Measurements from ENCODE around the gene TECPR1. TPM values are rescaled to one million over a fixed set of nuclear protein-coding genes. Genes with fewer than 3 reads are reported as not detected.
A peak's percentile ranks its signal among the peaks of the same experiment; 100 is the strongest.

The TECPR1 gene
- total RNA-seq, 1 experiment from 2014 or later = 13.9 TPM

DNA sequence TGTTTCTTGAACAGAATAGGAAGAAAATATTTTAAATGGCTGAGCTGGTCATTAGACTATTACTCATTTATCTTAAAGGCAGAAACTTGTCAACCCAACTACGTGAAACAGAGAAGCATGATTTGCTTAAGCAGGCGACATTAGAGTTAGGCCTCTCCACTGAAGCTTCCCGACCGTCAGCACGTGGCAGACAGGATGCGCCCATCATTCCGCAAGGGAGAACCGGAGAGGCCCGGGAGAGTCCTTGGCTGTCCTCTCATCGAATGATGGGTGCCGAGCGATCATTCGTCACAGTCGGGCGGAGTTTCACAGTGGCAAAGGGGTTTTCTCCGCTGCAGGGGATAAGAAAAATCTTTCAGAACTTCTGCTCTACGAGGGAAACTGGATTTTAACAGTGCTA lies 41.2 kb upstream of the TECPR1 start:
- Histone ChIP-seq H2BK120ac (ENCODE audit: low read depth, low read length, poor library complexity, severe bottlenecking) (no peak overlapping the region), H4K8ac (replicated peaks; ENCODE audit: insufficient read length, low read depth, low read length) (no peak overlapping the region), H2AK5ac (ENCODE audit: insufficient read length, low read length) (no peak overlapping the region), H3K27me3 (ENCODE audit: insufficient read depth, low read length) (no peaks in the 10 kb centered on the region), H4K91ac (ENCODE audit: insufficient read length, low read depth, low read length) (no peak overlapping the region), H2BK5ac (ENCODE audit: insufficient read length, low read length) (no peak overlapping the region), H2BK15ac (ENCODE audit: low read depth, low read length) (no peak overlapping the region), H3K18ac (ENCODE audit: insufficient read length, low read depth, low read length) (no peak overlapping the region), H3K27ac (ENCODE audit: insufficient read length, low read depth, low read length) (no peak overlapping the region), H3T11ph (ENCODE audit: low read length) (no peak overlapping the region), H3K9ac (ENCODE audit: extremely low read depth, insufficient read length, low read length) (no peak overlapping the region), H3K23ac (ENCODE audit: insufficient read length, low read depth, low read length) (no peak overlapping the region), H2AFZ (ENCODE audit: low read length) (no peak overlapping the region), H3K56ac (ENCODE audit: insufficient read length, low read depth, low read length) (no peak overlapping the region), H3K23me2 (ENCODE audit: insufficient read length, low read depth, low read length, poor library complexity, severe bottlenecking) (no peaks in the 10 kb centered on the region), H3K9me3 (ENCODE audit: control insufficient read depth, low read depth, low read length) (no peaks in the 10 kb centered on the region), H2BK12ac (ENCODE audit: insufficient read length, low read depth, low read length) (no peak overlapping the region), H3K79me1 (ENCODE audit: insufficient read depth, low read depth, low read length, poor library complexity, severe bottlenecking) (no peaks in the 10 kb centered on the region), H2BK20ac (ENCODE audit: low read depth, low read length, poor library complexity, severe bottlenecking) (no peak overlapping the region), H3K14ac (ENCODE audit: insufficient read depth, low read length) (no peak overlapping the region), H3K4me1 (ENCODE audit: insufficient read depth, low read length) (no peaks in the 10 kb centered on the region), H3K4me2 (ENCODE audit: insufficient read depth, insufficient read length, low read length) (no peak overlapping the region), H4K5ac (ENCODE audit: insufficient read length, low read depth, low read length) (no peak overlapping the region), H4K20me1 (ENCODE audit: control insufficient read depth, insufficient read depth, insufficient read length) (no peaks in the 10 kb centered on the region), H3K4ac (ENCODE audit: low read depth, low read length) (no peak overlapping the region), H3K79me2 (ENCODE audit: insufficient read depth, low read length) (0 out of 2 replicates have a peak, but pooled peaks cover 2% of the 10 kb centered on the region)
- DNase-seq = no peak
- no peak overlapping the region for H3K4me3 Mint-ChIP-seq
- peaks cover 10 to 56% (median 48%) of the 10 kb centered on the region in 3 experiments for H3K36me3 Mint-ChIP-seq (ENCODE audit: insufficient read depth in 1 of 3, low read depth in 3 of 3)
- H3K27me3 Mint-ChIP-seq (ENCODE audit: low read depth) = no peaks in the 10 kb centered on the region
- H3K4me1 Mint-ChIP-seq = peaks cover 18 to 24% of the 10 kb centered on the region in 2 experiments
- H3K9me3 Mint-ChIP-seq = no peaks in the 10 kb centered on the region
- peak overlapping the region in 1 of 3 experiments; percentile 90; a peak in 1 of 7 replicates for H3K27ac Mint-ChIP-seq
- TF ChIP-seq, protein P1, sequence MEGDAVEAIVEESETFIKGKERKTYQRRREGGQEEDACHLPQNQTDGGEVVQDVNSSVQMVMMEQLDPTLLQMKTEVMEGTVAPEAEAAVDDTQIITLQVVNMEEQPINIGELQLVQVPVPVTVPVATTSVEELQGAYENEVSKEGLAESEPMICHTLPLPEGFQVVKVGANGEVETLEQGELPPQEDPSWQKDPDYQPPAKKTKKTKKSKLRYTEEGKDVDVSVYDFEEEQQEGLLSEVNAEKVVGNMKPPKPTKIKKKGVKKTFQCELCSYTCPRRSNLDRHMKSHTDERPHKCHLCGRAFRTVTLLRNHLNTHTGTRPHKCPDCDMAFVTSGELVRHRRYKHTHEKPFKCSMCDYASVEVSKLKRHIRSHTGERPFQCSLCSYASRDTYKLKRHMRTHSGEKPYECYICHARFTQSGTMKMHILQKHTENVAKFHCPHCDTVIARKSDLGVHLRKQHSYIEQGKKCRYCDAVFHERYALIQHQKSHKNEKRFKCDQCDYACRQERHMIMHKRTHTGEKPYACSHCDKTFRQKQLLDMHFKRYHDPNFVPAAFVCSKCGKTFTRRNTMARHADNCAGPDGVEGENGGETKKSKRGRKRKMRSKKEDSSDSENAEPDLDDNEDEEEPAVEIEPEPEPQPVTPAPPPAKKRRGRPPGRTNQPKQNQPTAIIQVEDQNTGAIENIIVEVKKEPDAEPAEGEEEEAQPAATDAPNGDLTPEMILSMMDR (conservative IDR thresholded peaks at IDR 0.05) = no peak
- no CpG with 5 or more reads among the region's 17 CpGs for WGBS (ENCODE audit: extremely low coverage, insufficient read length, low lambda C conversion rate)
